ENCODE measurements around the gene TACR1. TPM values are rescaled to one million over a fixed set of nuclear protein-coding genes. Genes with fewer than 3 reads are reported as not detected.
"Not testable (repeated sequence)": the region's sequence is repeated elsewhere in the genome, so short reads cannot be mapped to it uniquely, and the experiment has no call there.

The TACR1 gene
- total RNA-seq, 2 donors from 2014 or later: not detected

- not testable (repeated sequence) for H3K27me3 Mint-ChIP-seq; H3K4me3 Mint-ChIP-seq; H3K4me1 Mint-ChIP-seq; H3K9me3 Mint-ChIP-seq; H3K27ac Mint-ChIP-seq; ATAC-seq (replicated peaks); H3K36me3 Mint-ChIP-seq (ENCODE audit: low read depth)
These were observed 53.1 kb downstream of the TACR1 start for GRCh38 chr2:75146221-75146605.

GRCh38 chr2:75142081-75142480, 57.2 kb downstream of the TACR1 start:
- Mint-ChIP-seq H3K27ac (no peak overlapping the region), H3K4me1 (no peaks in the 10 kb centered on the region), H3K9me3 (no peaks in the 10 kb centered on the region), H3K27me3 (no peaks in the 10 kb centered on the region), H3K36me3 (ENCODE audit: low read depth) (no peaks in the 10 kb centered on the region), H3K4me3 (no peak overlapping the region)
- ATAC-seq (replicated peaks): no peak

GRCh38 chr2:75140288-75140687, 59.0 kb downstream of the TACR1 start:
- no peaks in the 10 kb centered on the region for H3K9me3 Mint-ChIP-seq
- H3K27me3 Mint-ChIP-seq: no peaks in the 10 kb centered on the region
- no peak overlapping the region for H3K4me3 Mint-ChIP-seq
- no peak overlapping the region for H3K27ac Mint-ChIP-seq
- H3K4me1 Mint-ChIP-seq: no peaks in the 10 kb centered on the region
- no peak for ATAC-seq (replicated peaks)
- H3K36me3 Mint-ChIP-seq (ENCODE audit: low read depth): no peaks in the 10 kb centered on the region

- no peaks in the 10 kb centered on the region for H3K36me3 Mint-ChIP-seq (ENCODE audit: low read depth)
- H3K27ac Mint-ChIP-seq: no peak overlapping the region
- no peak overlapping the region for H3K4me3 Mint-ChIP-seq
These were observed 60.1 kb downstream of the TACR1 start for GRCh38 chr2:75139171-75139570.

GRCh38 chr2:75138528-75138927, 60.8 kb downstream of the TACR1 start:
- no peaks in the 10 kb centered on the region for H3K4me1 Mint-ChIP-seq
- no peaks in the 10 kb centered on the region for H3K9me3 Mint-ChIP-seq
- no peak overlapping the region for H3K4me3 Mint-ChIP-seq
- no peaks in the 10 kb centered on the region for H3K27me3 Mint-ChIP-seq
- ATAC-seq (replicated peaks): no peak
- no peak overlapping the region for H3K27ac Mint-ChIP-seq
- H3K36me3 Mint-ChIP-seq (ENCODE audit: low read depth): no peaks in the 10 kb centered on the region

More at GRCh38 chr2:75139171-75139570, 60.1 kb downstream of the TACR1 start:
- Mint-ChIP-seq H3K9me3 (no peaks in the 10 kb centered on the region), H3K4me1 (no peaks in the 10 kb centered on the region), H3K27me3 (no peaks in the 10 kb centered on the region)
- ATAC-seq (replicated peaks): no peak

- H3K27me3 Mint-ChIP-seq: no peaks in the 10 kb centered on the region
- no peak for ATAC-seq (replicated peaks)
- H3K4me3 Mint-ChIP-seq: no peak overlapping the region
- no peaks in the 10 kb centered on the region for H3K9me3 Mint-ChIP-seq
- no peaks in the 10 kb centered on the region for H3K4me1 Mint-ChIP-seq
- H3K36me3 Mint-ChIP-seq (ENCODE audit: low read depth): no peaks in the 10 kb centered on the region
- H3K27ac Mint-ChIP-seq: no peak overlapping the region
These were observed 63.4 kb downstream of the TACR1 start for GRCh38 chr2:75135776-75136400.

- no peak overlapping the region for H3K27ac Mint-ChIP-seq
- ATAC-seq (replicated peaks): no peak
- H3K36me3 Mint-ChIP-seq (ENCODE audit: low read depth): no peaks in the 10 kb centered on the region
- no peak overlapping the region for H3K4me3 Mint-ChIP-seq
- H3K27me3 Mint-ChIP-seq: no peaks in the 10 kb centered on the region
- no peaks in the 10 kb centered on the region for H3K9me3 Mint-ChIP-seq
- no peaks in the 10 kb centered on the region for H3K4me1 Mint-ChIP-seq
These were observed 64.5 kb downstream of the TACR1 start for GRCh38 chr2:75134860-75135259.

GRCh38 chr2:75133621-75134570, 65.4 kb downstream of the TACR1 start:
- Mint-ChIP-seq H3K4me1 (no peaks in the 10 kb centered on the region), H3K4me3 (no peak overlapping the region), H3K9me3 (no peaks in the 10 kb centered on the region), H3K27me3 (no peaks in the 10 kb centered on the region), H3K36me3 (ENCODE audit: low read depth) (no peaks in the 10 kb centered on the region), H3K27ac (no peak overlapping the region)
- no peak for ATAC-seq (replicated peaks)

GRCh38 chr2:75130171-75130570, 69.1 kb downstream of the TACR1 start:
- no peak overlapping the region for H3K27ac Mint-ChIP-seq

GRCh38 chr2:75123876-75124275, 75.4 kb downstream of the TACR1 start:
- H3K9me3 Mint-ChIP-seq: no peaks in the 10 kb centered on the region
- no peak overlapping the region for H3K27ac Mint-ChIP-seq
- no peaks in the 10 kb centered on the region for H3K36me3 Mint-ChIP-seq (ENCODE audit: low read depth)
- no peak for ATAC-seq (replicated peaks)
- H3K4me3 Mint-ChIP-seq: no peak overlapping the region
- no peaks in the 10 kb centered on the region for H3K27me3 Mint-ChIP-seq
- H3K4me1 Mint-ChIP-seq: no peaks in the 10 kb centered on the region

More at GRCh38 chr2:75130171-75130570, 69.1 kb downstream of the TACR1 start:
- H3K36me3 Mint-ChIP-seq (ENCODE audit: low read depth): no peaks in the 10 kb centered on the region
- H3K9me3 Mint-ChIP-seq: no peaks in the 10 kb centered on the region
- no peaks in the 10 kb centered on the region for H3K4me1 Mint-ChIP-seq
- no peaks in the 10 kb centered on the region for H3K27me3 Mint-ChIP-seq
- no peak overlapping the region for H3K4me3 Mint-ChIP-seq
- no peak for ATAC-seq (replicated peaks)

- no peak overlapping the region for H3K27ac Mint-ChIP-seq
- no peaks in the 10 kb centered on the region for H3K9me3 Mint-ChIP-seq
- H3K4me3 Mint-ChIP-seq: no peak overlapping the region
- H3K27me3 Mint-ChIP-seq: no peaks in the 10 kb centered on the region
- no peaks in the 10 kb centered on the region for H3K36me3 Mint-ChIP-seq (ENCODE audit: low read depth)
- no peaks in the 10 kb centered on the region for H3K4me1 Mint-ChIP-seq
- no peak for ATAC-seq (replicated peaks)
These were observed 86.0 kb downstream of the TACR1 start for GRCh38 chr2:75113231-75113869.

GRCh38 chr2:75108937-75109482, 90.3 kb downstream of the TACR1 start:
- no peaks in the 10 kb centered on the region for H3K4me1 Mint-ChIP-seq
- no peaks in the 10 kb centered on the region for H3K27me3 Mint-ChIP-seq
- no peaks in the 10 kb centered on the region for H3K36me3 Mint-ChIP-seq (ENCODE audit: low read depth)
- no peak for ATAC-seq (replicated peaks)
- no peaks in the 10 kb centered on the region for H3K9me3 Mint-ChIP-seq
- H3K4me3 Mint-ChIP-seq: no peak overlapping the region
- no peak overlapping the region for H3K27ac Mint-ChIP-seq

GRCh38 chr2:75102011-75102410, 97.3 kb downstream of the TACR1 start:
- H3K4me1 Mint-ChIP-seq: no peaks in the 10 kb centered on the region
- H3K27me3 Mint-ChIP-seq: peaks cover 7% of the 10 kb centered on the region
- H3K4me3 Mint-ChIP-seq: no peak overlapping the region
- no peaks in the 10 kb centered on the region for H3K9me3 Mint-ChIP-seq
- no peaks in the 10 kb centered on the region for H3K36me3 Mint-ChIP-seq (ENCODE audit: low read depth)
- ATAC-seq (replicated peaks): no peak
- H3K27ac Mint-ChIP-seq: no peak overlapping the region

- Mint-ChIP-seq H3K27ac (no peak overlapping the region), H3K4me3 (no peak overlapping the region), H3K27me3 (peaks cover 7% of the 10 kb centered on the region), H3K36me3 (ENCODE audit: low read depth) (no peaks in the 10 kb centered on the region), H3K9me3 (no peaks in the 10 kb centered on the region), H3K4me1 (no peaks in the 10 kb centered on the region)
- ATAC-seq (replicated peaks): no peak
These were observed 98.5 kb downstream of the TACR1 start for GRCh38 chr2:75100801-75101151.
